Sciatic nerve (tissue), 2 donors: ENCODE data around the gene BAMBI. TPM values are rescaled to one million over a fixed set of nuclear protein-coding genes. Genes with fewer than 3 reads are reported as not detected.

Experiments used
- ATAC-seq: fragments of 200-7000 bp; cut with Tn5 transposase; one replicate; pipeline ENCODE4 v1.9.1; 2020; ENCODE audit warnings: mild to moderate bottlenecking, moderate library complexity
- DNase-seq: peaks from one replicate; pipeline ENCODE4 v3.0.0-alpha.2; 2020; ENCODE audit warnings: low spot score
- intact Hi-C: fragments of 100-400 bp; cut with DNase I; formaldehyde crosslinking; loops from one replicate; pipeline ENCODE4 v1.14.2; 2022
- total RNA-seq: library from RNA; stranded (reverse); fragmentation: NEBNext Ultra II Directional; extraction: Animal tissue kit (Norgen Biotek cat#: 25700); gene quantifications from one replicate; pipeline ENCODE4 v1.2.1, GENCODE V29; 2021
- donor health status: DM: no; HTN: no; CAD: no.
- donor health status: DM: no; HTN: no; CAD: no.

Gene BAMBI
- total RNA-seq, 1 donor from 2014 or later: 15.6 TPM

GRCh38 chr10:28722065-28722803 lies 44.9 kb downstream of the BAMBI start:
- DNase-seq: peak; percentile 62
- peak; percentile 81 for ATAC-seq
- intact Hi-C loops: no loop called here

- DNase-seq (no peak), ATAC-seq (no peak)
- intact Hi-C loops: no loop called here
Measured at GRCh38 chr10:28728366-28728765, 51.0 kb downstream of the BAMBI start.

- DNase-seq (no peak), ATAC-seq (no peak)
- intact Hi-C loops: no loop called here
Measured at GRCh38 chr10:28730031-28730778, 52.9 kb downstream of the BAMBI start.

- ATAC-seq (no peak), DNase-seq (no peak)
- intact Hi-C loops: no loop called here
Measured at GRCh38 chr10:28732091-28732490, 54.8 kb downstream of the BAMBI start.

Other genes with a start within 250 kb of the BAMBI start
- 148 TPM for gene WAC, start 144.4 kb upstream of the BAMBI start, total RNA-seq